Vagina (tissue), 2 donors: Measurements from ENCODE around the gene GGTLC1. TPM values are rescaled to one million over a fixed set of nuclear protein-coding genes. Genes with fewer than 3 reads are reported as not detected.

Source experiments
- DNase-seq, 2 donors: peaks; one replicate each; pipeline ENCODE4 v3.0.0-alpha.2; 2017; ENCODE audit errors: extremely low spot score in 2 of 2
- H3K27ac ChIP-seq: fragments of 200-600 bp; sonication (generic); one replicate; pipeline ENCODE4 v1.5.1; 2019
- H3K27me3 ChIP-seq: fragments of 200-600 bp; sonication (generic); one replicate; pipeline ENCODE4 v1.5.1; 2019
- H3K36me3 ChIP-seq, 2 donors: fragments of 200-600 bp; sonication (generic); one replicate each; pipeline ENCODE4 v1.5.1; 2017 to 2019
- H3K4me1 ChIP-seq: fragments of 200-600 bp; sonication (generic); one replicate; pipeline ENCODE4 v1.5.1; 2019
- H3K4me3 ChIP-seq, 2 donors: fragments of 200-600 bp; sonication (generic); 1 replicate in 1 of 2; 2 replicates in 1 of 2; pipeline ENCODE4 v1.5.1; 2016 to 2019
- H3K9me3 ChIP-seq: fragments of 200-600 bp; sonication (generic); one replicate; pipeline ENCODE4 v1.5.1; 2019
- POLR2A ChIP-seq, 2 donors: fragments of 450-650 bp; IDR thresholded peaks; one replicate each; pipeline ENCODE4 v1.6.1; 2017; ENCODE audit warnings: antibody characterized with exemption in 2 of 2, mild to moderate bottlenecking in 2 of 2, moderate library complexity in 2 of 2
- POLR2AphosphoS5 ChIP-seq, 2 donors: sonication (generic); formaldehyde crosslinking; IDR thresholded peaks; one replicate each; pipeline ENCODE4 v1.9.0; 2017; ENCODE audit warnings: antibody characterized with exemption in 2 of 2, mild to moderate bottlenecking in 2 of 2, low read depth in 1 of 2; ENCODE audit not compliant: insufficient read depth in 1 of 2
- intact Hi-C: fragments of 100-400 bp; cut with DNase I; formaldehyde crosslinking; loops from one replicate; pipeline ENCODE4 v1.15.1; 2023
- total RNA-seq: library from RNA; depleted of rRNA; stranded (reverse); fragments of >200 nt; gene quantifications from one replicate; pipeline ENCODE4 v1.2.3, GENCODE V29; 2016
- TF ChIP-seq, protein P1 (sequence below), 3 experiments: fragments of 450-650 bp in 2 of 3; fragments of 200-600 bp in 1 of 3; sonication (generic) in 1 of 3; IDR thresholded peaks; one replicate each; pipeline ENCODE4 v1.5.1; 2017 to 2019; ENCODE audit warnings: antibody characterized with exemption in 3 of 3, mild to moderate bottlenecking in 2 of 3, moderate library complexity in 2 of 3

The GGTLC1 gene
- total RNA-seq, 1 donor from 2014 or later, result not detected

DNA sequence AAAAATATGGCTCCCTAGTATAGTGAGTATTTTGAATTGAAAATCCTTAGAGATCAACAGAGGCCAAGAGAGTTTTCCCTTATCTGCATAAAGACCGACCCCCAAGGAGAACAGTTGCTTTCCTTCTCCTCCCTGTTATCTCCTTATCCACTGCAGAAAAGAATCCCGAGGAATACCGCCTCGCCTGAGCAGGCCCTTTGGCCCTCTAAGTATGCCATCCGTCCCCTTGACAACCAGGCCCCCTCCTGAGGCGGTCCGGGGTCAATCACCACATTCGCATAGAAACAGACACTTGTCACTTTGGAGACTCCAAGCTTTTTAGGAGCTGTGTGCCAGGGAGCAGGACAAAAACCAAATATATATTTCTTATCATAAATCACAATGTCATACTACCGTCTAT is 15.9 kb upstream of the GGTLC1 start:
- Histone ChIP-seq H3K36me3 (no peaks in the 10 kb centered on the region), H3K4me1 (no peaks in the 10 kb centered on the region), H3K4me3 (no peak overlapping the region), H3K27ac (no peak overlapping the region), H3K9me3 (no peaks in the 10 kb centered on the region), H3K27me3 (no peaks in the 10 kb centered on the region)
- TF ChIP-seq POLR2AphosphoS5 (IDR thresholded peaks at IDR 0.05; ENCODE audit: insufficient read depth in 1 of 2, low read depth in 1 of 2) (no peak), POLR2A (IDR thresholded peaks at IDR 0.05) (no peak)
- TF ChIP-seq, protein P1, sequence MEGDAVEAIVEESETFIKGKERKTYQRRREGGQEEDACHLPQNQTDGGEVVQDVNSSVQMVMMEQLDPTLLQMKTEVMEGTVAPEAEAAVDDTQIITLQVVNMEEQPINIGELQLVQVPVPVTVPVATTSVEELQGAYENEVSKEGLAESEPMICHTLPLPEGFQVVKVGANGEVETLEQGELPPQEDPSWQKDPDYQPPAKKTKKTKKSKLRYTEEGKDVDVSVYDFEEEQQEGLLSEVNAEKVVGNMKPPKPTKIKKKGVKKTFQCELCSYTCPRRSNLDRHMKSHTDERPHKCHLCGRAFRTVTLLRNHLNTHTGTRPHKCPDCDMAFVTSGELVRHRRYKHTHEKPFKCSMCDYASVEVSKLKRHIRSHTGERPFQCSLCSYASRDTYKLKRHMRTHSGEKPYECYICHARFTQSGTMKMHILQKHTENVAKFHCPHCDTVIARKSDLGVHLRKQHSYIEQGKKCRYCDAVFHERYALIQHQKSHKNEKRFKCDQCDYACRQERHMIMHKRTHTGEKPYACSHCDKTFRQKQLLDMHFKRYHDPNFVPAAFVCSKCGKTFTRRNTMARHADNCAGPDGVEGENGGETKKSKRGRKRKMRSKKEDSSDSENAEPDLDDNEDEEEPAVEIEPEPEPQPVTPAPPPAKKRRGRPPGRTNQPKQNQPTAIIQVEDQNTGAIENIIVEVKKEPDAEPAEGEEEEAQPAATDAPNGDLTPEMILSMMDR (IDR thresholded peaks at IDR 0.05), result no peak
- DNase-seq, result no peak
- intact Hi-C loops, result no loop called here

- Histone ChIP-seq H3K27me3 (no peaks in the 10 kb centered on the region), H3K4me3 (no peak overlapping the region), H3K36me3 (no peaks in the 10 kb centered on the region), H3K9me3 (no peaks in the 10 kb centered on the region), H3K4me1 (no peaks in the 10 kb centered on the region), H3K27ac (no peak overlapping the region)
- no peak for TF ChIP-seq POLR2AphosphoS5 (IDR thresholded peaks at IDR 0.05; ENCODE audit: insufficient read depth in 1 of 2, low read depth in 1 of 2)
- TF ChIP-seq POLR2A (IDR thresholded peaks at IDR 0.05), result no peak
- TF ChIP-seq, protein P1 (IDR thresholded peaks at IDR 0.05), result no peak
- intact Hi-C loops, result no loop called here
- DNase-seq, result no peak
Measured at GRCh38 chr20:24002896-24003295, 14.3 kb upstream of the GGTLC1 start.

DNA sequence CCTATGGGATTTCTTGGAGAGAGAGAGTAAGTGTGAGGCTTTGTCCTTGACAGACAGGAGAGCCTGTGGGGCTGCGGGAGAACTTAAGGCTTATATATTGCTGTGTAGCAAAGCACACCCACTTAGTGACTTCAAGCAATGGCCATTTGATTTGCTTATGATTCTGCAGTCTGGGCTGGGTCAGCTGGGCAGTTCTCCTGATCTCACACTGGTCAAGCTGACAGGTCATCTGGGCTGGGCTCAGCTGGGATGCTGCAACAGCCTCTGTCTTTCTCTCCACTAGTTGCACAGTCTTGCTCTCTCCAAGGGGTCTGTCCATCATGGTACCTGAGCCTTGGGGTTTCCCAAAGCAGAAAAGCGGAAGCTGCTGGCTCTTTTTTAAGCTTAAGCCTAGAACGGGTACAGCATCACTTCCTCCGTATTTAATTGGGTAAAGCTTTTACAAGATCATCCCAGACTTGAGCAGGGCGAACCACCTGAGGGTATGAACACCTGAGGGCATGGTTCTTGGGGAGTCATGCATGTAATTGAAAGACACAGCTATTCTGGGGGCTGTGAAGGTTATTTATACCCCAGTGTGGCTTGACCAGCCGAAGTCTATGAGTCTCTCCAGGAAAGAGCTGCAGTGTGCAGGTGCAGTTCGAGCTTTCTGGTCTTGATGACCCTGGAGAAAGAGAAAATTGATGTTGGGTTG is 13.3 kb upstream of the GGTLC1 start:
- DNase-seq, result no peak
- H3K27me3 ChIP-seq, result no peaks in the 10 kb centered on the region

DNA sequence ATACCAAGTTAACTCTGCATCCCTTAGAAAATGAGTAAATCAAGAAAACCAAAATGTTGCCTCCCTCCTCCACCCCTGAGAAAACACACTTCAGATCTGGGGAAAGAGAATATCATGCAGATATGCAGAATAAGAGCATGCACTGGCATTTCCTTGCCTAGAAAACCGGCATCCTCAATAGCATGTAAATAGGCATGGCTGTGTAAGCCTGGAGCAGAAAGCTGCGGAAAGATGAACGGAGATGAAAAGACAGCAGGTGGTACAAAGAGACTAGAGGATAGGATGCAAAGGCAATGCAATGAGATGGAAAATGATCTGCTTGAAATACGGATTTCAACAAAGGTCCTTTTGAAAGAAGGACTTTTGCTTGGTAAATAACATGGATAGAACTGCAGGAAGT is 10.3 kb upstream of the GGTLC1 start:
- H3K27ac ChIP-seq, result no peak overlapping the region

More for the DNA sequence above, 13.3 kb upstream of the GGTLC1 start:
- intact Hi-C loops, result no loop called here
- Histone ChIP-seq H3K27ac (no peak overlapping the region), H3K9me3 (no peaks in the 10 kb centered on the region), H3K4me3 (no peak overlapping the region), H3K4me1 (no peaks in the 10 kb centered on the region), H3K36me3 (no peaks in the 10 kb centered on the region)
- TF ChIP-seq POLR2AphosphoS5 (IDR thresholded peaks at IDR 0.05; ENCODE audit: insufficient read depth in 1 of 2, low read depth in 1 of 2), result no peak
- TF ChIP-seq, protein P1 (IDR thresholded peaks at IDR 0.05), result no peak
- no peak for TF ChIP-seq POLR2A (IDR thresholded peaks at IDR 0.05)

DNA sequence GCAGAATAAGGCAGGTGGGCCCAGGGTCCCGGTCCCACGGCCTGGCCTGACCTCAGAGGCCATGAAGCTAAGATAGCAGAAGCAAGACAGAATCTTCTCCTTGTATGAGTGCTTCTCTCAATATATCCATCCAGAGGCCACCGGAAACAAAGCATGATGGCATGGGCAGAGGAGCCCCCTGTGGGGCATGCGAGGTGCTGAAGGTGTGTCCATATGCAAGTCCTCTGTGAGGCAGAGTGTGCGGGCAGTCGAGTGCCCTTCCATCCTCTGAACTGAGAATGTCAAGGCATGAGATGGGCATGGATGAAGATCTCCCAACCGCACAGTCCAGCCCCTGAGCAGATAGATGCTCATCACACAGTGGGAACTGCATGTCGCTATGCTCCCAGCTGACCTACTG is 9.8 kb upstream of the GGTLC1 start:
- H3K36me3 ChIP-seq, result no peaks in the 10 kb centered on the region
- no peak overlapping the region for H3K27ac ChIP-seq
- H3K4me3 ChIP-seq, result no peak overlapping the region
- H3K27me3 ChIP-seq, result no peaks in the 10 kb centered on the region
- no peak for DNase-seq
- no peaks in the 10 kb centered on the region for H3K4me1 ChIP-seq
- TF ChIP-seq POLR2AphosphoS5 (IDR thresholded peaks at IDR 0.05; ENCODE audit: insufficient read depth in 1 of 2, low read depth in 1 of 2) (no peak), POLR2A (IDR thresholded peaks at IDR 0.05) (no peak)
- TF ChIP-seq, protein P1 (IDR thresholded peaks at IDR 0.05), result no peak
- no peaks in the 10 kb centered on the region for H3K9me3 ChIP-seq
- intact Hi-C loops, result no loop called here

More for the DNA sequence above, 10.3 kb upstream of the GGTLC1 start:
- no peaks in the 10 kb centered on the region for H3K9me3 ChIP-seq
- no peaks in the 10 kb centered on the region for H3K27me3 ChIP-seq
- no peak overlapping the region for H3K4me3 ChIP-seq
- intact Hi-C loops, result no loop called here
- no peak for TF ChIP-seq POLR2AphosphoS5 (IDR thresholded peaks at IDR 0.05; ENCODE audit: insufficient read depth in 1 of 2, low read depth in 1 of 2)
- no peak for TF ChIP-seq POLR2A (IDR thresholded peaks at IDR 0.05)
- TF ChIP-seq, protein P1 (IDR thresholded peaks at IDR 0.05), result no peak
- H3K4me1 ChIP-seq, result no peaks in the 10 kb centered on the region
- H3K36me3 ChIP-seq, result no peaks in the 10 kb centered on the region
- no peak for DNase-seq
